Measurements from ENCODE around the gene PCSK4.
"Not testable (repeated sequence)": the region's sequence is repeated elsewhere in the genome, so short reads cannot be mapped to it uniquely, and the experiment has no call there.

The PCSK4 gene

GRCh38 chr19:1490311-1491113 lies at the start of gene PCSK4:
PCSK4 (minus strand) TSS chr19:1490350; CDS start chr19:1490346, 4 bp downstream.
- no peaks in the 10 kb centered on the region for H3K36me3 ChIP-seq (ENCODE audit: control insufficient read depth, insufficient read depth, low read length, severe bottlenecking)
- peaks cover 11% of the 10 kb centered on the region for H3K27me3 ChIP-seq (replicated peaks; ENCODE audit: control insufficient read depth, insufficient read depth, low read length)
- H3K9ac ChIP-seq (ENCODE audit: low read length) = peak within 1 kb of the TSS; percentile 75
- no peaks in the 10 kb centered on the region for H3K9me3 ChIP-seq (ENCODE audit: control insufficient read depth, low read length)
- peaks cover 19% of the 10 kb centered on the region for H3K4me1 ChIP-seq (ENCODE audit: control insufficient read depth, insufficient read depth, low read length)
- H3K4me3 ChIP-seq (ENCODE audit: low read length) = peak within 1 kb of the TSS; percentile 88
- DNase-seq (ENCODE audit: low read depth) = peak; percentile 100

DNA sequence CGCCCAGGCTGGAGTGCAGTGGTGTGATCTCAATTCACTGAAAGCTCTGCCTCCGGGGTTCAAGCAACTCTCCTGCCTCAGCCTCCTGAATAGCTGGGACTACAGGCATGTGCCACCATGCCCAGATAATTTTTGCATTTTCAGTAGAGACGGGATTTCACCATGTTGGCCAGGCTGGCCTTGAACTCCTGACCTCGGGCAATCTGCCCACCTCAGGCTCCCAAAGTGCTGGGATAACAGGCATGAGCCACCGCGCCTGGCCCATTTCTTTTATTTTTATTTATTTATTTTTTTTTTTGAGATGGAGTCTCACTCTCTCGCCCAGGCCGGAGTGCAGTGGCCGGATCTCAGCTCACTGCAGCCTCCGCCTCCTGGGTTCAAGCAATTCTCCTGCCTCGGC lies 49.6 kb upstream of the PCSK4 start:
- H3K9ac ChIP-seq (ENCODE audit: low read length); DNase-seq (ENCODE audit: low read depth); H3K9me3 ChIP-seq (ENCODE audit: control insufficient read depth, low read length); H3K27me3 ChIP-seq (replicated peaks; ENCODE audit: control insufficient read depth, insufficient read depth, low read length); H3K4me3 ChIP-seq (ENCODE audit: low read length); H3K36me3 ChIP-seq (ENCODE audit: control insufficient read depth, insufficient read depth, low read length, severe bottlenecking): not testable (repeated sequence)
- H3K4me1 ChIP-seq (ENCODE audit: control insufficient read depth, insufficient read depth, low read length) = peaks cover 15% of the 10 kb centered on the region

- peaks cover 15% of the 10 kb centered on the region for H3K4me1 ChIP-seq (ENCODE audit: control insufficient read depth, insufficient read depth, low read length)
- H3K9ac ChIP-seq (ENCODE audit: low read length) = peak overlapping the region; percentile 0
- peaks cover 3% of the 10 kb centered on the region for H3K9me3 ChIP-seq (ENCODE audit: control insufficient read depth, low read length)
- peak overlapping the region; percentile 35 for H3K4me3 ChIP-seq (ENCODE audit: low read length)
- DNase-seq (ENCODE audit: low read depth) = peak; percentile 43
- peaks cover 9% of the 10 kb centered on the region for H3K27me3 ChIP-seq (replicated peaks; ENCODE audit: control insufficient read depth, insufficient read depth, low read length)
- H3K36me3 ChIP-seq (ENCODE audit: control insufficient read depth, insufficient read depth, low read length, severe bottlenecking) = no peaks in the 10 kb centered on the region
Observed at GRCh38 chr19:1538978-1539377, 48.8 kb upstream of the PCSK4 start.

- H3K4me3 ChIP-seq (ENCODE audit: low read length); DNase-seq (ENCODE audit: low read depth); H3K9me3 ChIP-seq (ENCODE audit: control insufficient read depth, low read length); H3K27me3 ChIP-seq (replicated peaks; ENCODE audit: control insufficient read depth, insufficient read depth, low read length); H3K36me3 ChIP-seq (ENCODE audit: control insufficient read depth, insufficient read depth, low read length, severe bottlenecking); H3K9ac ChIP-seq (ENCODE audit: low read length): not testable (repeated sequence)
- peaks cover 14% of the 10 kb centered on the region for H3K4me1 ChIP-seq (ENCODE audit: control insufficient read depth, insufficient read depth, low read length)
Observed at GRCh38 chr19:1535699-1536098, 45.5 kb upstream of the PCSK4 start.

- DNase-seq (ENCODE audit: low read depth) = no peak
- H3K9me3 ChIP-seq (ENCODE audit: control insufficient read depth, low read length) = peaks cover 3% of the 10 kb centered on the region
- H3K4me3 ChIP-seq (ENCODE audit: low read length) = no peak overlapping the region
- H3K36me3 ChIP-seq (ENCODE audit: control insufficient read depth, insufficient read depth, low read length, severe bottlenecking) = no peaks in the 10 kb centered on the region
- H3K27me3 ChIP-seq (replicated peaks; ENCODE audit: control insufficient read depth, insufficient read depth, low read length) = peaks cover 3% of the 10 kb centered on the region
- H3K9ac ChIP-seq (ENCODE audit: low read length) = no peak overlapping the region
- peaks cover 7% of the 10 kb centered on the region for H3K4me1 ChIP-seq (ENCODE audit: control insufficient read depth, insufficient read depth, low read length)
Observed at GRCh38 chr19:1534972-1535371, 44.8 kb upstream of the PCSK4 start.

DNA sequence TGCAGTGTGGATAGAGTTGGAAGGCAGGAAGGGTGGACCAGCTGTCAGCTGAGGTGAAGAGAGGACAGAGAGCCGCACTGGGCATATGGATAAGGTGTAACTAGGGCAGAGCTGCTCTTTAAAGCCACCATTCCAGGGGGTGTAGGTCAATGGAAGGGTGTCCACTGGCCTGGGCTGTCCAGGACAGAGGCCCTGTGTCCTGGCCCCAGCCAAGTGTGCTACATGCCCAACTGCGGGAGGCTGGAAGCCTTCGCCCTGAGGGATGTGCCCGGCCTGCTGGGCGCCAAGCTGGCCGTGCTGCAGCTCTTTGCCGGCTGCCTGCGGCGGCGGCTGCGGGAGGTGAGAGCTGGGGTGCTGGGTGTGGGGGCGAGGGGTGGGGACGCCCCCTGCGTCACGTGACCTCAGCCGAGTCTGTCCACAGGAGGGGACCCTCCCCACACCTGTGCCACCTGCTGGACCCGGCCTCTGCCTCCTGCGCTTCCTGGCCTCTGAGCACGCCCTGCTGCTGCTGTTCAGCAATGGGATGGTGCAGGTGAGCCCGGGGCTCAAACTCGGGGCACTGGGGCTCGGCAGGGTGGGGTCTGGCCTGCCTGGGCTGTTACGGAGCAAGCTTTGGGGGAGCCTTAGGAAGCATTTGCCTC lies 43.5 kb upstream of the PCSK4 start:
- Histone ChIP-seq H3K27me3 (replicated peaks; ENCODE audit: control insufficient read depth, insufficient read depth, low read length) (peaks cover 3% of the 10 kb centered on the region), H3K4me1 (ENCODE audit: control insufficient read depth, insufficient read depth, low read length) (peaks cover 2% of the 10 kb centered on the region), H3K9me3 (ENCODE audit: control insufficient read depth, low read length) (peaks cover 3% of the 10 kb centered on the region), H3K9ac (ENCODE audit: low read length) (no peak overlapping the region), H3K36me3 (ENCODE audit: control insufficient read depth, insufficient read depth, low read length, severe bottlenecking) (no peaks in the 10 kb centered on the region), H3K4me3 (ENCODE audit: low read length) (no peak overlapping the region)
- no peak for DNase-seq (ENCODE audit: low read depth)

DNA sequence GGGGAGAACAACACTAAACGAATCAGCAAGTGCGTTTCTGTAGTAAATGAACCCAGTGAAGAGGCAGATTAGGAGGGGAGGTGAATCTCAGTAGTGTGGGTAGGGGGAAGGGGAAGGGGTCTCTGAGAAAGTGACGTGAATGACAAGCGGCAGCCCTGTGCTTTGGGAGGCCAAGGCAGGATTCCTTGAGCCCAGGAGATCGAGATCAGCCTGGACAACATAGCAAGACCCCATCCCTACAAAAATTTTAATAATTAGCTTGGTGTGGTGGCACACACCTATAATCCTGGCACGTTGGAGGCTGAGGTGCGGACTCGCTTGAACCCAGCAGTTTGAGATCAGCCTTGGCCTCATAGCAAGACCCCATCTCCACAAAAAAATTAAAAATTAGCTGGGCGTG lies 41.9 kb upstream of the PCSK4 start:
- H3K9ac ChIP-seq (ENCODE audit: low read length) = no peak overlapping the region
- peaks cover 3% of the 10 kb centered on the region for H3K9me3 ChIP-seq (ENCODE audit: control insufficient read depth, low read length)
- no peaks in the 10 kb centered on the region for H3K4me1 ChIP-seq (ENCODE audit: control insufficient read depth, insufficient read depth, low read length)
- no peak for DNase-seq (ENCODE audit: low read depth)
- H3K4me3 ChIP-seq (ENCODE audit: low read length) = no peak overlapping the region
- no peaks in the 10 kb centered on the region for H3K27me3 ChIP-seq (replicated peaks; ENCODE audit: control insufficient read depth, insufficient read depth, low read length)
- H3K36me3 ChIP-seq (ENCODE audit: control insufficient read depth, insufficient read depth, low read length, severe bottlenecking) = no peaks in the 10 kb centered on the region

DNA sequence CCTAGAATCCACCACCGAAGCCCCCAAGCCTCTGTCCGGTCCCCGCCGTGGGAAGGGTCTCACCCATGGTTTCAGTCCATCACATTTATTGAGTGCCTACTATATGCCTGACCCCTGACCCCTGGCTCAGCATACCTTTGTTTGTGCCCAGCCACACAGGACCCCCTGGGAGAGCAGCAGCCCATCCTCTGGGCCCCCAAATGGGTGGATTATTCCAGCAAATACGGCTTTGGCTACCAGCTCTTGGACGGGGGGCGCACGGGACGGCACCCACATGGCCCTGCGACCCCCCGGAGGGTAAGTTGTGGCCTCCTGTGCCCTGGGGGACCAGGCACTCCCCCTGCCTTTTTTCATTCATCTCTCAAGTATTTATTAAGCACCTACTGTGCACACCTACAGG lies 41.4 kb upstream of the PCSK4 start:
- H3K9me3 ChIP-seq (ENCODE audit: control insufficient read depth, low read length) = peaks cover 3% of the 10 kb centered on the region
- no peaks in the 10 kb centered on the region for H3K36me3 ChIP-seq (ENCODE audit: control insufficient read depth, insufficient read depth, low read length, severe bottlenecking)
- no peaks in the 10 kb centered on the region for H3K27me3 ChIP-seq (replicated peaks; ENCODE audit: control insufficient read depth, insufficient read depth, low read length)
- H3K4me1 ChIP-seq (ENCODE audit: control insufficient read depth, insufficient read depth, low read length) = no peaks in the 10 kb centered on the region
- DNase-seq (ENCODE audit: low read depth) = no peak
- H3K4me3 ChIP-seq (ENCODE audit: low read length) = no peak overlapping the region
- no peak overlapping the region for H3K9ac ChIP-seq (ENCODE audit: low read length)

- not testable (repeated sequence) for H3K4me3 ChIP-seq (ENCODE audit: low read length); H3K36me3 ChIP-seq (ENCODE audit: control insufficient read depth, insufficient read depth, low read length, severe bottlenecking); H3K4me1 ChIP-seq (ENCODE audit: control insufficient read depth, insufficient read depth, low read length); H3K9ac ChIP-seq (ENCODE audit: low read length); DNase-seq (ENCODE audit: low read depth); H3K27me3 ChIP-seq (replicated peaks; ENCODE audit: control insufficient read depth, insufficient read depth, low read length); H3K9me3 ChIP-seq (ENCODE audit: control insufficient read depth, low read length)
Observed at GRCh38 chr19:1530856-1531255, 40.7 kb upstream of the PCSK4 start.

DNA sequence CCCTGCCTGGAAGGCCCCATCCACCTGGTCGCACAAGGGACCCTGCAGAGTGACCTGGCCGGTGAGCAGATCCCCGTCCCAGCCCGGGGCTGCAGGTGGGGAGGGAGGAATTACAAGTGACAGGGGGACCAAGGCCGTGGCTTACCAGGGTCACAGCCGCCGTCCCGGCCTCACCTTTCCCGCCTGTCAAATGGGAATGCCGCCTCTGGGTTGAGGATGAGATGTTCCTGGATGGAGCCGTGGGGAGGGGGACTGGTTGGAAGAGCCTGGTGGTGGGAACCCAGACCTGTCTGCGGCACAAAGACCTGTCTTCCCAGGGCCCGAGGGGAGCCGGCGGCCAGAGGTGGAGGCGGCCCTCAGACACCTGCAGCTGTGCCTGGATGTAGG lies 39.3 kb upstream of the PCSK4 start:
- Histone ChIP-seq H3K4me1 (ENCODE audit: control insufficient read depth, insufficient read depth, low read length) (no peaks in the 10 kb centered on the region), H3K9ac (ENCODE audit: low read length) (no peak overlapping the region), H3K9me3 (ENCODE audit: control insufficient read depth, low read length) (no peaks in the 10 kb centered on the region), H3K4me3 (ENCODE audit: low read length) (no peak overlapping the region), H3K36me3 (ENCODE audit: control insufficient read depth, insufficient read depth, low read length, severe bottlenecking) (no peaks in the 10 kb centered on the region), H3K27me3 (replicated peaks; ENCODE audit: control insufficient read depth, insufficient read depth, low read length) (peaks cover 19% of the 10 kb centered on the region)
- no peak for DNase-seq (ENCODE audit: low read depth)

GRCh38 chr19:1528596-1529429 lies 38.7 kb upstream of the PCSK4 start:
- H3K4me1 ChIP-seq (ENCODE audit: control insufficient read depth, insufficient read depth, low read length) = no peaks in the 10 kb centered on the region
- no peaks in the 10 kb centered on the region for H3K9me3 ChIP-seq (ENCODE audit: control insufficient read depth, low read length)
- no peaks in the 10 kb centered on the region for H3K36me3 ChIP-seq (ENCODE audit: control insufficient read depth, insufficient read depth, low read length, severe bottlenecking)
- peaks cover 23% of the 10 kb centered on the region for H3K27me3 ChIP-seq (replicated peaks; ENCODE audit: control insufficient read depth, insufficient read depth, low read length)
- DNase-seq (ENCODE audit: low read depth) = no peak
- no peak overlapping the region for H3K4me3 ChIP-seq (ENCODE audit: low read length)
- no peak overlapping the region for H3K9ac ChIP-seq (ENCODE audit: low read length)
